Measurements from ENCODE around the gene IL25.

DNA sequence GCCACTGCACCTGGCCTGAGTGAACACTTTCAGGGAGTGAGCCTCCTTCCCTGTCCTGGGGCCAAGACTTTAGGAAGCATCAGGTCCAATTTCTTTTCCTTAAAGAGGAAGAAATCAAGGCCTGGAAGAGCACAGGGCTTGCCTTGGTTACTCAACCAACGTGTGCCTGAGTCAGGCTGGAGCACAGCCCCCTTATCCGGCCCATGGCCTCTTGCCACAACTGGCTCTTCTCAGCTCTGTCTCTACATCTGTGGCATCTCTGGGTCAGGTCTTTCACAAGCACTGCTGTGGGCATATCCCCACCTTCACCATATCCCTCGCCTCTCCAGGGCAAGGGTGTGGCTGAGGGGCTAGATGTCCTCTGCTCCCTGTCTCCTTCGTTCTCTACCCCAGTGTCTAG lies 28.7 kb downstream of the IL25 start:
- TF ChIP-seq, protein P1, sequence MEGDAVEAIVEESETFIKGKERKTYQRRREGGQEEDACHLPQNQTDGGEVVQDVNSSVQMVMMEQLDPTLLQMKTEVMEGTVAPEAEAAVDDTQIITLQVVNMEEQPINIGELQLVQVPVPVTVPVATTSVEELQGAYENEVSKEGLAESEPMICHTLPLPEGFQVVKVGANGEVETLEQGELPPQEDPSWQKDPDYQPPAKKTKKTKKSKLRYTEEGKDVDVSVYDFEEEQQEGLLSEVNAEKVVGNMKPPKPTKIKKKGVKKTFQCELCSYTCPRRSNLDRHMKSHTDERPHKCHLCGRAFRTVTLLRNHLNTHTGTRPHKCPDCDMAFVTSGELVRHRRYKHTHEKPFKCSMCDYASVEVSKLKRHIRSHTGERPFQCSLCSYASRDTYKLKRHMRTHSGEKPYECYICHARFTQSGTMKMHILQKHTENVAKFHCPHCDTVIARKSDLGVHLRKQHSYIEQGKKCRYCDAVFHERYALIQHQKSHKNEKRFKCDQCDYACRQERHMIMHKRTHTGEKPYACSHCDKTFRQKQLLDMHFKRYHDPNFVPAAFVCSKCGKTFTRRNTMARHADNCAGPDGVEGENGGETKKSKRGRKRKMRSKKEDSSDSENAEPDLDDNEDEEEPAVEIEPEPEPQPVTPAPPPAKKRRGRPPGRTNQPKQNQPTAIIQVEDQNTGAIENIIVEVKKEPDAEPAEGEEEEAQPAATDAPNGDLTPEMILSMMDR (IDR thresholded peaks at IDR 0.05) = no peak
- no peak for TF ChIP-seq POLR2AphosphoS5 (IDR thresholded peaks at IDR 0.05; ENCODE audit: low read depth, low read length)
